ENCODE data around the gene ALDH2.

ALDH2 gene

GRCh38 chr12:111792155-111792855 is 25.6 kb downstream of the ALDH2 start:
- TF ChIP-seq, protein P1, sequence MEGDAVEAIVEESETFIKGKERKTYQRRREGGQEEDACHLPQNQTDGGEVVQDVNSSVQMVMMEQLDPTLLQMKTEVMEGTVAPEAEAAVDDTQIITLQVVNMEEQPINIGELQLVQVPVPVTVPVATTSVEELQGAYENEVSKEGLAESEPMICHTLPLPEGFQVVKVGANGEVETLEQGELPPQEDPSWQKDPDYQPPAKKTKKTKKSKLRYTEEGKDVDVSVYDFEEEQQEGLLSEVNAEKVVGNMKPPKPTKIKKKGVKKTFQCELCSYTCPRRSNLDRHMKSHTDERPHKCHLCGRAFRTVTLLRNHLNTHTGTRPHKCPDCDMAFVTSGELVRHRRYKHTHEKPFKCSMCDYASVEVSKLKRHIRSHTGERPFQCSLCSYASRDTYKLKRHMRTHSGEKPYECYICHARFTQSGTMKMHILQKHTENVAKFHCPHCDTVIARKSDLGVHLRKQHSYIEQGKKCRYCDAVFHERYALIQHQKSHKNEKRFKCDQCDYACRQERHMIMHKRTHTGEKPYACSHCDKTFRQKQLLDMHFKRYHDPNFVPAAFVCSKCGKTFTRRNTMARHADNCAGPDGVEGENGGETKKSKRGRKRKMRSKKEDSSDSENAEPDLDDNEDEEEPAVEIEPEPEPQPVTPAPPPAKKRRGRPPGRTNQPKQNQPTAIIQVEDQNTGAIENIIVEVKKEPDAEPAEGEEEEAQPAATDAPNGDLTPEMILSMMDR (IDR thresholded peaks at IDR 0.05; ENCODE audit: extremely low read depth, missing control alignments), result no peak
- no peak for DNase-seq (ENCODE audit: low spot score)

GRCh38 chr12:111792856-111793235 is 26.1 kb downstream of the ALDH2 start:
- DNase-seq (ENCODE audit: low spot score), result no peak
- TF ChIP-seq, protein P1 (IDR thresholded peaks at IDR 0.05; ENCODE audit: extremely low read depth, missing control alignments), result no peak

GRCh38 chr12:111798182-111798581 is 31.4 kb downstream of the ALDH2 start:
- no peak for DNase-seq (ENCODE audit: low spot score)
- TF ChIP-seq, protein P1 (IDR thresholded peaks at IDR 0.05; ENCODE audit: extremely low read depth, missing control alignments), result no peak

- TF ChIP-seq, protein P1 (IDR thresholded peaks at IDR 0.05; ENCODE audit: extremely low read depth, missing control alignments), result no peak
- DNase-seq (ENCODE audit: low spot score), result no peak
These were observed 33.0 kb downstream of the ALDH2 start for GRCh38 chr12:111799758-111800157.

- TF ChIP-seq, protein P1 (IDR thresholded peaks at IDR 0.05; ENCODE audit: extremely low read depth, missing control alignments), result no peak
- DNase-seq (ENCODE audit: low spot score), result no peak
These were observed 36.4 kb downstream of the ALDH2 start for GRCh38 chr12:111803038-111803626.

- DNase-seq (ENCODE audit: low spot score), result no peak
- TF ChIP-seq, protein P1 (IDR thresholded peaks at IDR 0.05; ENCODE audit: extremely low read depth, missing control alignments), result no peak
These were observed 37.1 kb downstream of the ALDH2 start for GRCh38 chr12:111803851-111804250.

GRCh38 chr12:111806304-111806703 is 39.6 kb downstream of the ALDH2 start:
- TF ChIP-seq, protein P1 (IDR thresholded peaks at IDR 0.05; ENCODE audit: extremely low read depth, missing control alignments), result no peak
- no peak for DNase-seq (ENCODE audit: low spot score)

All from GM20000 (cell line).